Mesendoderm (in vitro differentiated cells): ENCODE data around the gene C8A.

Source experiments
- DNase-seq: peaks from one replicate; pipeline ENCODE4 v3.0.0; 2013
- H2AK5ac ChIP-seq: 2 replicates; pipeline ENCODE4 v1.6.1; 2013; ENCODE audit warnings: low read length, inconsistent platforms
- H2BK120ac ChIP-seq: 2 replicates; pipeline ENCODE4 v1.6.1; 2013; ENCODE audit warnings: low read depth, mild to moderate bottlenecking, low read length, moderate library complexity, mixed read lengths
- H2BK15ac ChIP-seq: replicated peaks from 2 replicates; pipeline ENCODE4 v1.6.1; 2013; ENCODE audit warnings: low read depth, mild to moderate bottlenecking, moderate library complexity
- H2BK5ac ChIP-seq: 2 replicates; pipeline ENCODE4 v1.6.1; 2013; ENCODE audit warnings: low read length, inconsistent platforms
- H3K18ac ChIP-seq: 2 replicates; pipeline ENCODE4 v1.6.1; 2013; ENCODE audit warnings: mild to moderate bottlenecking, low read length, mixed read lengths
- H3K23ac ChIP-seq: one replicate; pipeline ENCODE4 v1.6.1; 2013; ENCODE audit warnings: low read length
- H3K27ac ChIP-seq: 2 replicates; pipeline ENCODE4 v1.5.1; 2013; ENCODE audit warnings: low read depth, mild to moderate bottlenecking, inconsistent platforms, low read length, moderate library complexity
- H3K27me3 ChIP-seq: 2 replicates; pipeline ENCODE4 v1.6.1; 2013; ENCODE audit warnings: low read length, control low read depth, mild to moderate bottlenecking, inconsistent platforms; ENCODE audit not compliant: insufficient read depth, poor library complexity
- H3K36me3 ChIP-seq: 2 replicates; pipeline ENCODE4 v1.6.1; 2013; ENCODE audit warnings: low read length, inconsistent platforms; ENCODE audit not compliant: control insufficient read depth, insufficient read depth
- H3K4ac ChIP-seq: one replicate; pipeline ENCODE4 v1.6.1; 2013; ENCODE audit warnings: low read depth, mild to moderate bottlenecking, low read length, moderate library complexity
- H3K4me1 ChIP-seq: 2 replicates; pipeline ENCODE4 v1.6.1; 2013; ENCODE audit warnings: low read depth, low read length, inconsistent platforms; ENCODE audit not compliant: control insufficient read depth
- H3K4me2 ChIP-seq: 2 replicates; pipeline ENCODE4 v1.6.1; 2013; ENCODE audit warnings: low read length
- H3K4me3 ChIP-seq: 2 replicates; pipeline ENCODE4 v1.5.1; 2013; ENCODE audit warnings: mild to moderate bottlenecking, low read length
- H3K56ac ChIP-seq: one replicate; pipeline ENCODE4 v1.6.1; 2013; ENCODE audit warnings: low read length
- H3K79me1 ChIP-seq: 2 replicates; pipeline ENCODE4 v1.6.1; 2013; ENCODE audit warnings: low read length, inconsistent platforms
- H3K79me2 ChIP-seq: 2 replicates; pipeline ENCODE4 v1.6.1; 2013; ENCODE audit warnings: mild to moderate bottlenecking, low read length; ENCODE audit not compliant: control insufficient read depth, insufficient read depth
- H3K9ac ChIP-seq: 2 replicates; pipeline ENCODE4 v1.6.1; 2013; ENCODE audit warnings: low read length, inconsistent platforms
- H4K5ac ChIP-seq: one replicate; pipeline ENCODE4 v1.6.1; 2013; ENCODE audit warnings: low read length
- H4K8ac ChIP-seq: one replicate; pipeline ENCODE4 v1.6.1; 2013; ENCODE audit warnings: low read depth, mild to moderate bottlenecking, control low read depth, low read length, moderate library complexity
- WGBS: extraction: QIAGEN DNeasy Blood & Tissue Kit; methylation state at CpG from one replicate; pipeline ENCODE4 v1.1.7; 2013; ENCODE audit warnings: low lambda C conversion rate, missing lambda C conversion rate; ENCODE audit not compliant: insufficient coverage; ENCODE audit errors: extremely low coverage; 5-methylcytosine and 5-hydroxymethylcytosine counted together

C8A gene

DNA sequence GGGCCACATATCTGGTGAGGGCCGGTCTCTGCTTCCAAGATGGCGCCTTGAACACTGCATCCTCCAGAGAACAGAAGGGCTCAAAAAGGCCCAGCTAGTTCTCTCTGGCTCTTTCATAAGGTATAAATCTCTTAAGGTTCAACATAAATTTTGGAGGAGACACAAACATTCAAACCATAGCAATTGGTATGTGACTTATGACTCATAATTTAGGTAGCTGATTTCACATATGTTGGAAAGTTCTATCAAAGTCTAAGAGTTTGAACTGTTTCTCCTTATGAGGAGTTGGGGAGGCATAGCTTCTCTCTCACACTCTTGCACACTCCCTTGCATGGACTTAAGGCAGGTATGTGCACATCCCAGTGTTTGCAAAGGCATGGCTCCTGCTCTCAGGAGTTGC is 30.3 kb upstream of the C8A start:
- H3K23ac ChIP-seq = no peak overlapping the region
- no peaks in the 10 kb centered on the region for H3K4me1 ChIP-seq
- no peak for DNase-seq
- no peak overlapping the region for H2BK120ac ChIP-seq
- H3K4me2 ChIP-seq = no peak overlapping the region
- H4K8ac ChIP-seq = no peak overlapping the region
- no peak overlapping the region for H3K4me3 ChIP-seq
- H2BK5ac ChIP-seq = no peak overlapping the region
- H4K5ac ChIP-seq = no peak overlapping the region
- H3K79me1 ChIP-seq = no peaks in the 10 kb centered on the region
- H3K27me3 ChIP-seq = no peaks in the 10 kb centered on the region
- WGBS = no CpG with 5 or more reads among the region's 2 CpGs
- no peak overlapping the region for H3K18ac ChIP-seq
- no peak overlapping the region for H2AK5ac ChIP-seq
- no peaks in the 10 kb centered on the region for H3K79me2 ChIP-seq
- H3K4ac ChIP-seq = no peak overlapping the region
- H3K9ac ChIP-seq = no peak overlapping the region
- no peak overlapping the region for H3K27ac ChIP-seq
- no peak overlapping the region for H3K56ac ChIP-seq
- no peak overlapping the region for H2BK15ac ChIP-seq
- no peaks in the 10 kb centered on the region for H3K36me3 ChIP-seq

GRCh38 chr1:56824938-56825337 is 29.7 kb upstream of the C8A start:
- Histone ChIP-seq H2AK5ac (no peak overlapping the region), H3K27me3 (no peaks in the 10 kb centered on the region), H3K4me1 (no peaks in the 10 kb centered on the region), H3K79me2 (no peaks in the 10 kb centered on the region), H3K36me3 (no peaks in the 10 kb centered on the region), H3K56ac (no peak overlapping the region), H3K4ac (no peak overlapping the region), H3K4me2 (no peak overlapping the region), H4K5ac (no peak overlapping the region), H3K4me3 (no peak overlapping the region), H2BK15ac (no peak overlapping the region), H2BK120ac (no peak overlapping the region), H3K27ac (no peak overlapping the region), H4K8ac (no peak overlapping the region), H2BK5ac (no peak overlapping the region), H3K9ac (no peak overlapping the region), H3K18ac (no peak overlapping the region), H3K23ac (no peak overlapping the region), H3K79me1 (no peaks in the 10 kb centered on the region)
- WGBS = no CpG with 5 or more reads among the region's 1 CpG
- DNase-seq = no peak

DNA sequence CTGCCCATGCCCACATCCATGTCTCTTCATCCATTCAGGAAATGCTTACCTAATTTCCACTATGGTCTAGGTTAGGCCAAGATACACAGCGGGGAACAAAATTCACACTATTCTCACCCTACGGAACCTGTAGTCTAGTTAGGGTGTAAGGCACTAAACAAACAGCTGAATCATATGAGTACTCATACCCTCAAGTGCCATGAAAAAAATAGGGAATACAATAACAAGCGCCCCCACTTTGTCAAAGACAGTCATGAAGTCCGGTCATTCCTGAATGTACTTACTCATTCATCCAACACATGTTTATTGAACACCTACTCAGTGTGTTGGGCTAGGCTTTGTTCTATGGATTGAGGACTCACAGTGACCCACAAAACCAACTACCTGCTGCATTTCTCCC is 29.2 kb upstream of the C8A start:
- Histone ChIP-seq H3K18ac (no peak overlapping the region), H2BK15ac (no peak overlapping the region), H2BK120ac (no peak overlapping the region), H3K36me3 (no peaks in the 10 kb centered on the region), H4K5ac (no peak overlapping the region), H3K23ac (no peak overlapping the region), H3K4me1 (no peaks in the 10 kb centered on the region), H3K56ac (no peak overlapping the region), H2BK5ac (no peak overlapping the region), H3K27ac (no peak overlapping the region), H2AK5ac (no peak overlapping the region), H3K4ac (no peak overlapping the region), H3K79me2 (no peaks in the 10 kb centered on the region), H3K27me3 (no peaks in the 10 kb centered on the region), H4K8ac (no peak overlapping the region), H3K79me1 (no peaks in the 10 kb centered on the region), H3K4me2 (no peak overlapping the region), H3K9ac (no peak overlapping the region), H3K4me3 (no peak overlapping the region)
- no CpG with 5 or more reads among the region's 4 CpGs for WGBS
- no peak for DNase-seq

- no peak overlapping the region for H3K18ac ChIP-seq
- DNase-seq = no peak
- no peak overlapping the region for H3K9ac ChIP-seq
- H3K27ac ChIP-seq = no peak overlapping the region
- H2BK120ac ChIP-seq = no peak overlapping the region
- H4K5ac ChIP-seq = no peak overlapping the region
- H3K79me2 ChIP-seq = no peaks in the 10 kb centered on the region
- H3K23ac ChIP-seq = no peak overlapping the region
- no peak overlapping the region for H3K4ac ChIP-seq
- no peaks in the 10 kb centered on the region for H3K27me3 ChIP-seq
- no peak overlapping the region for H2BK15ac ChIP-seq
- no peak overlapping the region for H2AK5ac ChIP-seq
- no peaks in the 10 kb centered on the region for H3K36me3 ChIP-seq
- H3K56ac ChIP-seq = no peak overlapping the region
- no peak overlapping the region for H2BK5ac ChIP-seq
- H3K4me3 ChIP-seq = no peak overlapping the region
- no peak overlapping the region for H3K4me2 ChIP-seq
- no peaks in the 10 kb centered on the region for H3K79me1 ChIP-seq
- no peaks in the 10 kb centered on the region for H3K4me1 ChIP-seq
- no peak overlapping the region for H4K8ac ChIP-seq
Measured at GRCh38 chr1:56827711-56828110, 26.9 kb upstream of the C8A start.

DNA sequence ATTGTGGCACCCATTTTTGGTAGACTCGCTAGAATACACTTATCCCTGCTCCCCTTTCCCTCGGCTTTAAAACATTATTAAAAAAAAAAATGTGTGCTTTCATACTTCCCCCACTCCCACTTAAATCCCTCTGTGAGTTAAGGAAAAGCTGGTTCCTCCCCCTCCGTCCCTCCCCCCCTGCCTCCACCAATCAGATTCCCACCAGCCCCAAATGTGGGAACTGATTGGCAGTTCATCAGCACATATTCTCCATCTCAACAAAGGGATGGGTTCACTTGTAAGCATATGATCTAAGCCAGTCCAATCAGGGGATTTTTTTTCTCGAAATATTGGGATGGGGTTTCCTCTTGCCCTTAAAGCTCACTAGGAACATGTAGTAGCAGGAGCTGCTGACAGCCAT is 24.5 kb upstream of the C8A start:
- Histone ChIP-seq H3K79me1 (no peaks in the 10 kb centered on the region), H3K36me3 (no peaks in the 10 kb centered on the region), H3K56ac (no peak overlapping the region), H3K23ac (no peak overlapping the region), H2BK120ac (no peak overlapping the region), H3K79me2 (no peaks in the 10 kb centered on the region), H2BK15ac (no peak overlapping the region), H3K4ac (no peak overlapping the region), H3K27ac (no peak overlapping the region), H3K4me1 (no peaks in the 10 kb centered on the region), H3K18ac (no peak overlapping the region), H2AK5ac (no peak overlapping the region), H3K27me3 (no peaks in the 10 kb centered on the region), H4K5ac (no peak overlapping the region), H4K8ac (no peak overlapping the region), H3K4me3 (no peak overlapping the region), H3K9ac (no peak overlapping the region), H3K4me2 (no peak overlapping the region), H2BK5ac (no peak overlapping the region)
- WGBS = no CpG with 5 or more reads among the region's 4 CpGs
- no peak for DNase-seq

- H3K56ac ChIP-seq = no peak overlapping the region
- no peak overlapping the region for H3K27ac ChIP-seq
- no peak overlapping the region for H4K5ac ChIP-seq
- no peak overlapping the region for H2AK5ac ChIP-seq
- no peak overlapping the region for H3K4me3 ChIP-seq
- no peak overlapping the region for H3K18ac ChIP-seq
- DNase-seq = peak; percentile 69
- no peak overlapping the region for H2BK120ac ChIP-seq
- no peaks in the 10 kb centered on the region for H3K4me1 ChIP-seq
- no peak overlapping the region for H2BK15ac ChIP-seq
- H3K27me3 ChIP-seq = no peaks in the 10 kb centered on the region
- H3K9ac ChIP-seq = no peak overlapping the region
- H3K23ac ChIP-seq = no peak overlapping the region
- H3K4me2 ChIP-seq = no peak overlapping the region
- WGBS = no CpG with 5 or more reads among the region's 8 CpGs
- no peak overlapping the region for H4K8ac ChIP-seq
- H3K79me1 ChIP-seq = no peaks in the 10 kb centered on the region
- H2BK5ac ChIP-seq = no peak overlapping the region
- no peak overlapping the region for H3K4ac ChIP-seq
- no peaks in the 10 kb centered on the region for H3K79me2 ChIP-seq
- H3K36me3 ChIP-seq = no peaks in the 10 kb centered on the region
Measured at GRCh38 chr1:56831871-56832693, 22.5 kb upstream of the C8A start.
